ENCODE data around the gene ZCCHC14. TPM values are rescaled to one million over a fixed set of nuclear protein-coding genes. Genes with fewer than 3 reads are reported as not detected.

Gene ZCCHC14
- total and polyA plus RNA-seq, 2 of the 13 experiments (the other 11 are each of a cell fraction or from before 2014, with no cell fraction given): 12.4 to 12.5 TPM

DNA sequence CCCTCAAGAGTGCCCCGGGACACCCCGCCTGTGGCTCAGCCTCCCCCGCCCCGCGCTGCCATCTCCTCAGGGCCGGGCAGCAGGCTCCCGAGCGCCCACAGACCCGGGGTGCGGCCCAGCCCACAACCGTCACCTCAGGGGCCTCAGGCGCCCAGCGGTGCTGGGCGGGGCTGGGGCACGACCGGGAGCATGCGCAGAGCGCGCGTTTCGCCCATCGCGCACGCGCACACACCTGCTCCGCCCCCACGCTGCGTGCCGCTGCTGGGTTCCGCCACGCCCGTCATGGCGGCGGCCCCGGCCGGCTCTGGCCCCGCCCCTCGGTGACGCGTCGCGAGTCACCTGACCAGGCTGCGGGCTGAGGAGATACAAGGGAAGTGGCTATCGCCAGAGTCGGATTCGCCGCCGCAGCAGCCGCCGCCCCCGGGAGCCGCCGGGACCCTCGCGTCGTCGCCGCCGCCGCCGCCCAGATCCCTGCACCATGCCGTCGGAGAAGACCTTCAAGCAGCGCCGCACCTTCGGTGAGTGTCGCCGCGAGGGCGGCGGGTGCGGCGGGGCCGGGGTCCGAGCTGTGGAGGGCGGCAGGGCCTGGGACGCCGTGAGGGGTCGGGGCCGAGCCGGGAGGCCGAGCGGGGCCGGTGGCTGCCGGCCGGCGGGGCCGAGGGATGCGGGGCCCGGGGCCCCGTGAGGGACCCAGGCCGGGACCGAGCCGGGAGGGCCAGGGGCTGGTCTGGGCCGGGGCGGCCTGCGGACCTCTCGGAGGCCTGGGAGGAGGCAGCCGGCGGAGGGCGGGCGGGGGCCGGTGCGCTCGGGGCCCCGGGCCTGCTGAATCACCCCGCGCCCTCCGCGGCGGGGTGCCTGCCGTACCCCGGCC lies 100.6 kb downstream of the ZCCHC14 start, which contains the start of gene MAP1LC3B (continued):
- TF ChIP-seq, protein P1, sequence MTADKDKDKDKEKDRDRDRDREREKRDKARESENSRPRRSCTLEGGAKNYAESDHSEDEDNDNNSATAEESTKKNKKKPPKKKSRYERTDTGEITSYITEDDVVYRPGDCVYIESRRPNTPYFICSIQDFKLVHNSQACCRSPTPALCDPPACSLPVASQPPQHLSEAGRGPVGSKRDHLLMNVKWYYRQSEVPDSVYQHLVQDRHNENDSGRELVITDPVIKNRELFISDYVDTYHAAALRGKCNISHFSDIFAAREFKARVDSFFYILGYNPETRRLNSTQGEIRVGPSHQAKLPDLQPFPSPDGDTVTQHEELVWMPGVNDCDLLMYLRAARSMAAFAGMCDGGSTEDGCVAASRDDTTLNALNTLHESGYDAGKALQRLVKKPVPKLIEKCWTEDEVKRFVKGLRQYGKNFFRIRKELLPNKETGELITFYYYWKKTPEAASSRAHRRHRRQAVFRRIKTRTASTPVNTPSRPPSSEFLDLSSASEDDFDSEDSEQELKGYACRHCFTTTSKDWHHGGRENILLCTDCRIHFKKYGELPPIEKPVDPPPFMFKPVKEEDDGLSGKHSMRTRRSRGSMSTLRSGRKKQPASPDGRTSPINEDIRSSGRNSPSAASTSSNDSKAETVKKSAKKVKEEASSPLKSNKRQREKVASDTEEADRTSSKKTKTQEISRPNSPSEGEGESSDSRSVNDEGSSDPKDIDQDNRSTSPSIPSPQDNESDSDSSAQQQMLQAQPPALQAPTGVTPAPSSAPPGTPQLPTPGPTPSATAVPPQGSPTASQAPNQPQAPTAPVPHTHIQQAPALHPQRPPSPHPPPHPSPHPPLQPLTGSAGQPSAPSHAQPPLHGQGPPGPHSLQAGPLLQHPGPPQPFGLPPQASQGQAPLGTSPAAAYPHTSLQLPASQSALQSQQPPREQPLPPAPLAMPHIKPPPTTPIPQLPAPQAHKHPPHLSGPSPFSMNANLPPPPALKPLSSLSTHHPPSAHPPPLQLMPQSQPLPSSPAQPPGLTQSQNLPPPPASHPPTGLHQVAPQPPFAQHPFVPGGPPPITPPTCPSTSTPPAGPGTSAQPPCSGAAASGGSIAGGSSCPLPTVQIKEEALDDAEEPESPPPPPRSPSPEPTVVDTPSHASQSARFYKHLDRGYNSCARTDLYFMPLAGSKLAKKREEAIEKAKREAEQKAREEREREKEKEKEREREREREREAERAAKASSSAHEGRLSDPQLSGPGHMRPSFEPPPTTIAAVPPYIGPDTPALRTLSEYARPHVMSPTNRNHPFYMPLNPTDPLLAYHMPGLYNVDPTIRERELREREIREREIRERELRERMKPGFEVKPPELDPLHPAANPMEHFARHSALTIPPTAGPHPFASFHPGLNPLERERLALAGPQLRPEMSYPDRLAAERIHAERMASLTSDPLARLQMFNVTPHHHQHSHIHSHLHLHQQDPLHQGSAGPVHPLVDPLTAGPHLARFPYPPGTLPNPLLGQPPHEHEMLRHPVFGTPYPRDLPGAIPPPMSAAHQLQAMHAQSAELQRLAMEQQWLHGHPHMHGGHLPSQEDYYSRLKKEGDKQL (CRISPR knock-in tag; IDR thresholded peaks at IDR 0.05; ENCODE audit: low read depth): peak; percentile 13; the same call in 1 of the 2 replicates
- peak; percentile 17; the same call in 1 of the 2 replicates for TF ChIP-seq NR1H2 (CRISPR knock-in tag; IDR thresholded peaks at IDR 0.05; ENCODE audit: borderline replicate concordance, low read depth)
- TF ChIP-seq, protein P2, sequence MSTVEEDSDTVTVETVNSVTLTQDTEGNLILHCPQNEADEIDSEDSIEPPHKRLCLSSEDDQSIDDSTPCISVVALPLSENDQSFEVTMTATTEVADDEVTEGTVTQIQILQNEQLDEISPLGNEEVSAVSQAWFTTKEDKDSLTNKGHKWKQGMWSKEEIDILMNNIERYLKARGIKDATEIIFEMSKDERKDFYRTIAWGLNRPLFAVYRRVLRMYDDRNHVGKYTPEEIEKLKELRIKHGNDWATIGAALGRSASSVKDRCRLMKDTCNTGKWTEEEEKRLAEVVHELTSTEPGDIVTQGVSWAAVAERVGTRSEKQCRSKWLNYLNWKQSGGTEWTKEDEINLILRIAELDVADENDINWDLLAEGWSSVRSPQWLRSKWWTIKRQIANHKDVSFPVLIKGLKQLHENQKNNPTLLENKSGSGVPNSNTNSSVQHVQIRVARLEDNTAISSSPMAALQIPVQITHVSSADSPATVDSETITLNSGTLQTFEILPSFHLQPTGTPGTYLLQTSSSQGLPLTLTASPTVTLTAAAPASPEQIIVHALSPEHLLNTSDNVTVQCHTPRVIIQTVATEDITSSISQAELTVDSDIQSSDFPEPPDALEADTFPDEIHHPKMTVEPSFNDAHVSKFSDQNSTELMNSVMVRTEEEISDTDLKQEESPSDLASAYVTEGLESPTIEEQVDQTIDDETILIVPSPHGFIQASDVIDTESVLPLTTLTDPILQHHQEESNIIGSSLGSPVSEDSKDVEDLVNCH (CRISPR knock-in tag; IDR thresholded peaks at IDR 0.05): no peak
- TF ChIP-seq, protein P3, sequence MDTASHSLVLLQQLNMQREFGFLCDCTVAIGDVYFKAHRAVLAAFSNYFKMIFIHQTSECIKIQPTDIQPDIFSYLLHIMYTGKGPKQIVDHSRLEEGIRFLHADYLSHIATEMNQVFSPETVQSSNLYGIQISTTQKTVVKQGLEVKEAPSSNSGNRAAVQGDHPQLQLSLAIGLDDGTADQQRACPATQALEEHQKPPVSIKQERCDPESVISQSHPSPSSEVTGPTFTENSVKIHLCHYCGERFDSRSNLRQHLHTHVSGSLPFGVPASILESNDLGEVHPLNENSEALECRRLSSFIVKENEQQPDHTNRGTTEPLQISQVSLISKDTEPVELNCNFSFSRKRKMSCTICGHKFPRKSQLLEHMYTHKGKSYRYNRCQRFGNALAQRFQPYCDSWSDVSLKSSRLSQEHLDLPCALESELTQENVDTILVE (CRISPR knock-in tag; IDR thresholded peaks at IDR 0.05): peak; percentile 84; the same call in 1 of the 2 replicates
- TF ChIP-seq, protein P4, sequence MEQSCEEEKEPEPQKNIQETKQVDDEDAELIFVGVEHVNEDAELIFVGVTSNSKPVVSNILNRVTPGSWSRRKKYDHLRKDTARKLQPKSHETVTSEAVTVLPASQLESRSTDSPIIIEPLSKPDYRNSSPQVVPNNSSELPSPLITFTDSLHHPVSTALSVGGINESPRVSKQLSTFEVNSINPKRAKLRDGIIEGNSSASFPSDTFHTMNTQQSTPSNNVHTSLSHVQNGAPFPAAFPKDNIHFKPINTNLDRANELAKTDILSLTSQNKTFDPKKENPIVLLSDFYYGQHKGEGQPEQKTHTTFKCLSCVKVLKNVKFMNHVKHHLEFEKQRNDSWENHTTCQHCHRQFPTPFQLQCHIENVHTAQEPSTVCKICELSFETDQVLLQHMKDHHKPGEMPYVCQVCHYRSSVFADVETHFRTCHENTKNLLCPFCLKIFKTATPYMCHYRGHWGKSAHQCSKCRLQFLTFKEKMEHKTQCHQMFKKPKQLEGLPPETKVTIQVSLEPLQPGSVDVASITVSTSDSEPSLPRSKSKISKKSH (CRISPR knock-in tag; IDR thresholded peaks at IDR 0.05; ENCODE audit: borderline replicate concordance): peak; percentile 64; the same call in 1 of the 2 replicates
- TF ChIP-seq IKZF1 (IDR thresholded peaks at IDR 0.05): no peak
- TF ChIP-seq, protein P5, sequence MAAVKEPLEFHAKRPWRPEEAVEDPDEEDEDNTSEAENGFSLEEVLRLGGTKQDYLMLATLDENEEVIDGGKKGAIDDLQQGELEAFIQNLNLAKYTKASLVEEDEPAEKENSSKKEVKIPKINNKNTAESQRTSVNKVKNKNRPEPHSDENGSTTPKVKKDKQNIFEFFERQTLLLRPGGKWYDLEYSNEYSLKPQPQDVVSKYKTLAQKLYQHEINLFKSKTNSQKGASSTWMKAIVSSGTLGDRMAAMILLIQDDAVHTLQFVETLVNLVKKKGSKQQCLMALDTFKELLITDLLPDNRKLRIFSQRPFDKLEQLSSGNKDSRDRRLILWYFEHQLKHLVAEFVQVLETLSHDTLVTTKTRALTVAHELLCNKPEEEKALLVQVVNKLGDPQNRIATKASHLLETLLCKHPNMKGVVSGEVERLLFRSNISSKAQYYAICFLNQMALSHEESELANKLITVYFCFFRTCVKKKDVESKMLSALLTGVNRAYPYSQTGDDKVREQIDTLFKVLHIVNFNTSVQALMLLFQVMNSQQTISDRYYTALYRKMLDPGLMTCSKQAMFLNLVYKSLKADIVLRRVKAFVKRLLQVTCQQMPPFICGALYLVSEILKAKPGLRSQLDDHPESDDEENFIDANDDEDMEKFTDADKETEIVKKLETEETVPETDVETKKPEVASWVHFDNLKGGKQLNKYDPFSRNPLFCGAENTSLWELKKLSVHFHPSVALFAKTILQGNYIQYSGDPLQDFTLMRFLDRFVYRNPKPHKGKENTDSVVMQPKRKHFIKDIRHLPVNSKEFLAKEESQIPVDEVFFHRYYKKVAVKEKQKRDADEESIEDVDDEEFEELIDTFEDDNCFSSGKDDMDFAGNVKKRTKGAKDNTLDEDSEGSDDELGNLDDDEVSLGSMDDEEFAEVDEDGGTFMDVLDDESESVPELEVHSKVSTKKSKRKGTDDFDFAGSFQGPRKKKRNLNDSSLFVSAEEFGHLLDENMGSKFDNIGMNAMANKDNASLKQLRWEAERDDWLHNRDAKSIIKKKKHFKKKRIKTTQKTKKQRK (IDR thresholded peaks at IDR 0.05; ENCODE audit: low read length): no peak
- no peak for TF ChIP-seq ZNF24 (IDR thresholded peaks at IDR 0.05)
- 0 out of 2 replicates have a peak, but pooled peaks have one; percentile 45 for TF ChIP-seq ZC3H4 (CRISPR knock-in tag; IDR thresholded peaks at IDR 0.05; ENCODE audit: borderline replicate concordance)

Data from HepG2 (cell line).